Glutamatergic neuron (in vitro differentiated cells): ENCODE measurements around the gene PSRC1. TPM values are rescaled to one million over a fixed set of nuclear protein-coding genes. Genes with fewer than 3 reads are reported as not detected.
A peak's percentile ranks its signal among the peaks of the same experiment; 100 is the strongest.

Experiments used
- DNase-seq: peaks from one replicate; pipeline ENCODE4 v3.0.0; 2022
- H3K27ac Mint-ChIP-seq: one replicate; pipeline ENCODE4 v1.8.0; 2020; ENCODE audit warnings: mild to moderate bottlenecking, mixed read lengths, inconsistent platforms; ENCODE audit not compliant: unreplicated experiment
- H3K27me3 Mint-ChIP-seq: one replicate; pipeline ENCODE4 v1.8.0; 2020; ENCODE audit warnings: mild to moderate bottlenecking, moderate library complexity, mixed read lengths, inconsistent platforms; ENCODE audit not compliant: unreplicated experiment
- H3K36me3 Mint-ChIP-seq: one replicate; pipeline ENCODE4 v1.8.0; 2020; ENCODE audit warnings: mild to moderate bottlenecking, mixed read lengths, inconsistent platforms; ENCODE audit not compliant: unreplicated experiment
- H3K4me1 Mint-ChIP-seq: one replicate; pipeline ENCODE4 v1.8.0; 2020; ENCODE audit warnings: mild to moderate bottlenecking, low read depth, mixed read lengths, inconsistent platforms; ENCODE audit not compliant: unreplicated experiment
- H3K4me3 Mint-ChIP-seq: one replicate; pipeline ENCODE4 v1.8.0; 2020; ENCODE audit warnings: mild to moderate bottlenecking, mixed read lengths, inconsistent platforms; ENCODE audit not compliant: unreplicated experiment
- H3K9me3 Mint-ChIP-seq: one replicate; pipeline ENCODE4 v1.8.0; 2020; ENCODE audit warnings: mild to moderate bottlenecking, moderate library complexity, mixed read lengths, inconsistent platforms; ENCODE audit not compliant: unreplicated experiment
- CTCF ChIP-seq: fragments of 200-600 bp; sonication (generic); IDR thresholded peaks from one replicate; pipeline ENCODE4 v1.5.0; 2021; ENCODE audit not compliant: partially characterized antibody, unreplicated experiment
- total RNA-seq: library from RNA; stranded (reverse); fragmentation: NEBNext Ultra II Directional; extraction: Animal tissue kit (Norgen Biotek cat#: 25700); gene quantifications from one replicate; pipeline ENCODE4 v1.2.1, GENCODE V29; 2021; ENCODE audit not compliant: unreplicated experiment

Gene PSRC1
- total RNA-seq, 1 donor from 2014 or later: 13.9 TPM

- TF ChIP-seq CTCF: no peak
- Mint-ChIP-seq H3K9me3 (peaks cover 4% of the 10 kb centered on the region), H3K36me3 (no peaks in the 10 kb centered on the region), H3K4me1 (peaks cover 21% of the 10 kb centered on the region), H3K4me3 (no peak overlapping the region), H3K27ac (peak overlapping the region; percentile 8), H3K27me3 (peaks cover 8% of the 10 kb centered on the region)
- no peak for DNase-seq
These were observed 10.7 kb downstream of the PSRC1 start for GRCh38 chr1:109272021-109272799.

- peaks cover 21% of the 10 kb centered on the region for H3K4me1 Mint-ChIP-seq
- H3K9me3 Mint-ChIP-seq: peaks cover 4% of the 10 kb centered on the region
- no peak overlapping the region for H3K4me3 Mint-ChIP-seq
- TF ChIP-seq CTCF: no peak
- DNase-seq: no peak
- no peaks in the 10 kb centered on the region for H3K36me3 Mint-ChIP-seq
- no peak overlapping the region for H3K27ac Mint-ChIP-seq
- H3K27me3 Mint-ChIP-seq: peaks cover 8% of the 10 kb centered on the region
These were observed 11.5 kb downstream of the PSRC1 start for GRCh38 chr1:109271458-109271857.

GRCh38 chr1:109270623-109271317 is 12.2 kb downstream of the PSRC1 start:
- TF ChIP-seq CTCF: no peak
- Mint-ChIP-seq H3K4me3 (no peak overlapping the region), H3K27ac (no peak overlapping the region), H3K36me3 (no peaks in the 10 kb centered on the region), H3K27me3 (peaks cover 8% of the 10 kb centered on the region), H3K9me3 (peaks cover 4% of the 10 kb centered on the region), H3K4me1 (peaks cover 21% of the 10 kb centered on the region)
- no peak for DNase-seq

- no peak for TF ChIP-seq CTCF
- no peak overlapping the region for H3K27ac Mint-ChIP-seq
- H3K4me3 Mint-ChIP-seq: no peak overlapping the region
- H3K4me1 Mint-ChIP-seq: peaks cover 15% of the 10 kb centered on the region
- no peaks in the 10 kb centered on the region for H3K36me3 Mint-ChIP-seq
- H3K27me3 Mint-ChIP-seq: peaks cover 8% of the 10 kb centered on the region
- H3K9me3 Mint-ChIP-seq: peaks cover 4% of the 10 kb centered on the region
- DNase-seq: no peak
These were observed 12.8 kb downstream of the PSRC1 start for GRCh38 chr1:109269981-109270622.
